ENCODE data around the gene HLCS.
A peak's percentile ranks its signal among the peaks of the same experiment; 100 is the strongest.
"Not testable (repeated sequence)": the region's sequence is repeated elsewhere in the genome, so short reads cannot be mapped to it uniquely, and the experiment has no call there.

The HLCS gene

DNA sequence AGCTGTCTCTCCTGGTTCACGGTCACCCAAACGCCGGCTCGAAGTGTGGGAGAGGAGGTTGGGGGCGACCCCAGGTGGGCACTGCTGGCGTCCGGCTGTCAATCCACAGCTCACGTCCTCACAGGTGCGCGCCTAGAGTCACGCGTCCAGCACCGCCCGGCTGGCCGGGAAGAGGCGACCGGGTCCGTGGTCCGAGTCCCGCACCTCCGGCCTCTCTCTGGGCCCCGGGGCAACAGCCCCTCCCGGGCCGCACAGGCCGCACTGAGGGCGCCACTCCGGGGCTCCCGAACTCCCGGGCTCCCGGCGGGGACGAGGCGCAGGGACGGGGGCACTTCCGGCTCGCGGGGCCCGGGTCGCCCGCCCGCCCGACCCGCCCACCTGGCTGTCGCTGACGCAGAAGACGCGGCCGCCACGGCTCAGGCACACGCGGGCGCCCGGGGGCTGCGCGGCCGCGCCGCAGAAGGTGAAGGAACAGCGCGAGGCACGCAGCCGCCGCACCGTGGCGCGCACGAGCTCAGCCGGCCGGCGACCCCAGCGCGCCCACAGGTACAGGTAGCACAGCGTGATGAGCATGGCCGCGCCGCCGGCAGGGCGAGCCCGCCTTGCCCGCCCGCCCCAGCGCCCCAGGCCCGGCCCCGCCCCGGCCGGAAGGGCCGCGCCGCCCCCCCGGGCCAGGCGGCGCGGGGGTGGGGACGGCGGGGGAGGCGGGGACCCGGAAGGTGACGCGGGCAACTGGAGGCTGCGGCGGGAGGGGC, at the start of gene HLCS:
Gene HLCS (minus strand): TSS at position 604 of the 755 bp plus-strand sequence. CDS start 31 bp downstream, at position 573.
- DNase-seq (ENCODE audit: low read depth): peak; percentile 65

DNA sequence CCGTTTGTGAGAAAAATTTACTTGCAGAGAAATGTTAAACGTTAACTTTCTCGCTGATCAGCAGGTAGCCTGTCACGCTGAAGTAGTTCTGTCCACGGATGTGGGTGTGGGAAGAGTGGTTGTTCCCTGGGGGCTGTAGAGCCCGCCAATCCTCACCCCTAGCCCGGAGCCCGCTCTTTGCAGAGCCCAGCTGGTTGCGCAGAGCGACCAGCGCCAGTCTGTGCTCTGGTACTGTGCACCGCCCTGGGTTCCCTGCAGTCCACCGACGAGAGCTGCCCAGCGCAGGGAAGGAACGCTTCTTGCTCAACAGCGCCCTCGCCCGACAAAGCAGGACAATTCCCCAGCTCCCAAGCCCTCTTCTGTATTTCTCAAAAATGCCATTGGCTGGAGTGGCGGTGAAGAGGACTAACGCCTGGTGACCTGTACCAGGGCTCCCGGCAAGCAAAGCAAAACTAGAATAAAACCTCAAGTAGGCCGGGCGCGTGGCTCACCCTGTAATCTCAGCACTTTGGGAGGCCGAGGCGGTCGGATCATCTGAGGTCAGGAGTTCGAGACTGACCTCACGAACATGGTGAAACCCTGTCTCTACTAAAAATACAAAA, 43.4 kb upstream of the HLCS start:
- DNase-seq (ENCODE audit: low read depth): peak; percentile 63

DNA sequence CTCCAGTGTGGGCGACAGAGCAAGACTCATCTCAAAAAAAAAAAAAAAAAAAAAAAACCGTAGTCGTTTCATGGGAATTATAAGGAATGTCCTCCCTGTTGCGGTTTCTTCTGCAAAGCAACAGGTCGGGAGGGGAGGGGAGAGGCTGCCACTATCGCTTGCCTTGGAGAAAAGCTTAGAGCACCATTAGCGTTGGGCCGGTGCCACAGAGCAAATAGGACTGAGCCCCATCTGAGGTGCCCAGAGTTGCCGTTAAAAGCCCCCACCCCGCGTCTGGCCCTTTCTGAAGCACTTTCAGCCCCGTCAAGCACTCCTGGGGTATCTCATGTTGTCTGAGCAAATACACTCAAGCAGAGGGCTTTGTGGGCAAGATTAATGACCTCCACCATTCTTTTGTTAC, 42.3 kb upstream of the HLCS start:
- DNase-seq (ENCODE audit: low read depth): no peak

DNA sequence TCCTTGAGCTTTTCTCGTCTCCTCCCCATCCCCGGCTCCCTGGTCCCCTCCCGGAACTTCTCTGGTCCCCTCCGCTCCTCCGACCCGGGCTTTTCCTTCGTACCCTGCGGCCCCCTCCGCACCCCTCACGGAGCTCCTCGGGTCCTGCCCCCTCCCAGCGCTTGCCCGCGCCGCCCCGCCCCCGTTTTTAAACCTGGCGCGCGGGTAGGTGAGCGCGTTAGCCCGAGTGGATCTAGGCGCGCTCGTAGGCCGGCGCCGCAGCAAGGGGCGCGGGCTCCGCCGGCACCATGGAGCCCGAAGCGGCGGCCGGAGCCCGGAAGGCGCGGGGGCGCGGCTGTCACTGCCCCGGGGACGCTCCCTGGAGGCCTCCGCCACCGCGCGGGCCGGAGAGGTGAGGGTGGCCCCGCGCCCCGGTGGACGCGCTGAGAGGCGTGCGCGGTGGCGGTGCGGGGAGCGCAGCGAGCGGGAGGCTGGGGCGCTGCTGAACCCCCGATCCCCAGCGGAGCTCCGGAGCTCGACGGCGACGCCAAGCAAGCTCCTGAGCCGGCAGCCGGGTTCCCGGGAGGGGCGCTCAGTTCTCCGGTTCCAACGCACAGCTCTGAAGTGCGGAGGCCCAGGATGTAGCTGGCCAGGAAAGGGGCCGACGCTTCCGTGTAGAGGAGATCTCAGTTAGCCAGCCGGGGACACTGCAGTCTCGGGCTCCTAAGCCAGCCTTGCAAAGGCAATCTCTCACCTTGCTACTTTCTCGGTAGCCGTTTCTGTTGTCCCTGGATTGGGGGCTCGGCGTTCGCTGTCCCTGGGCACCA, 40.2 kb upstream of the HLCS start, which contains the start of gene RIPPLY3:
Gene RIPPLY3 (plus strand): TSS at position 217 of the 806 bp plus-strand sequence. CDS start 71 bp downstream, at position 288.
- no peak for DNase-seq (ENCODE audit: low read depth)

DNA sequence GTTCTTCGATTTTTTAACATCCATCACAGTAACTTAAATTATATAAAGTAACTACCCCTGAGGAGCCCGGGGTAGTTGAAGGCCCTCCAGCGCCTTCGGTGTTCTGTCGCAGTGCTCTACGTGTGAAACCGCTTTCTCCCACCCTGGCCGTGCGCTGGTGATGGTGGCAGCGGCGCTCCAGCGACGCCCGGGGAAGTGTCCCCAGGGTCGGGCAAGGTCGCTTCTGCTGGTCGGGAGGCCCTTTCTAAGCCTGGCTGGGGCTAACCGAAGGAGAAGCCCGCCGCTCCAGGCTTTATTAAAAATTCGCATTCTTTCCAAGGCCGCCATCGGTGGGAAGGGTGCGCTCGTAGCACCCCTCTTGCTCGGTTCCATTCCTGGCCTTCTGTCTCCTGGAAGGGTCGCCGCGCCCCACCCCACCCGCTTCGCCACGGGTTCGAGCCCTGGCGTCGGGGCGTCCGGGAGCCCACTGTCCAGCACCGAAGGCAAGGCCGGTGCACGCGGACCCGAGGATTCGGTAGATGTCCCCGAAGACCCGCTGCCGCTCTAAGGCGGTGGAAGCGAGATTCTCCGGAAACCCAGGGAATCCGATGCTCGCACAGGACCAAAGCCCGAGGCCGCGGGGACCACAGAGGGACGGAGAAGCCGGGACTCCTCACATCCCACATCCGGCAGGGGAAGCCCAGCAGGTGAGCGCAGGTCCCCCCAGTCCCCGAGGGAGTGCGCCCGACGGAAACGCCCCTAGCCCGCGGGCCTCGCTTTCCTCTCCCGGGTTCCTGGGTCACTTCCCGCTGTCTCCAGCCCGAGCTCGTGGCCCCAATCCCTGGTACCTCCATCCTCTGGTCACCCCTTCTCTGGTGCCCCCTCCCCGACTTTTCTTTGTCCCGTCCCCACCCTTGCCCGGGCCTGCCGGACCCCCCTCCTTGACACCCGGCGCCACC, 39.3 kb upstream of the HLCS start:
- DNase-seq (ENCODE audit: low read depth): no peak

DNA sequence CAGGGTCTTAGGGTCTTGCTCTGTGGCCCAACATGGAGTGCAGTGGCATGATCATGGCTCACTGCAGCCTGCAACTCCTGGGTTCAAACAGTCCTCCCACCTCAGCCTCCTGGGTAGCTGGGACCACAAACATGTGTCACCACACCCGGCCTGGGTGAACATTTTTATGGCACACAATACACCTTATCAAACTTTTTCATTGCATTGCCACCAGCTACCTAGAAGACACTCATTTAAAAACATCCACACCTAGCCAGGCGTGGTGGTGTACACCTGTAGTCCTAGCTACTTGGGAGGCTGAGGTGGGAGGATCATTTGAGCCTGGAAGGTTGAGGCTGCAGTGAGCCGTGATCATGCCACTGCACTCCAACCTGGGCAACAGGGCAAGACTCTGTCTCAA, 37.4 kb upstream of the HLCS start:
- not testable (repeated sequence) for DNase-seq (ENCODE audit: low read depth)

DNA sequence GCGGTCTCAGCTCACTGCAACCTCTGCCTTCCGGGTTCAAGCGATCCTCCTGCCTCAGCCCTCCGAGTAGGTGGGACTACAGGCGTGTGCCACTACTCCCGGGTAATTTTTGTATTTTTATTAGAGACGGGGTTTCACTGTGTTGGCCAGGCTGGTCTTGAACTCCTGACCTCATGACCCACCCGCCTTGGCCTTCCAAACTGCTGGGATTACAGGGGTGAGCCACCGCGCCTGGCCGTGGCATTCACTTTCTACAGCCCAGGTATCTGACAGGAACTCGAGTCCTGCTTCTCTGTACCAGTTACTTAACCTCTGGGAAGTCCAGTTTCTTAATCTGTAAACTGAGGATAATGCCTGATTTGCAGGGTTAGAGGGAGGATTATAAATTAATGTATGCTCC, 36.4 kb upstream of the HLCS start:
- not testable (repeated sequence) for DNase-seq (ENCODE audit: low read depth)

DNA sequence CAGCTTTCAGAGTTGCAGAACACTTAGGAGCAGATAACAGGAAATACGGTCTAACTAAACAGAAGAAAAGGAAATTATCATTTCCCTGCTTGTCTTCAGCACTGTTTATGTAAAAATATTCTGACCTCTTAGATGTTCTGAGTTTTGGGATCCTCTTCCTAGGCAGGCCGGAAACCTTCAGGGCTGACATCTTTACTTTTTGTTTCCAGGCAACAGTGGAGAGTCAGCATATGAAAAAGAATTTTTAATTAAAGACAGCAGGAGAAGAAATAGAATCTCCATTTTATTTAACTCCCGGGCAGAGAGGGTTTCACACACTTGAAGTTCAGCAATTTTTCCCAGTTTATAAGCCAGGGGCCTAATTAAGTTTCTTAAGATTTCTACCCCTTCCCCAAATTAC, 35.0 kb upstream of the HLCS start:
- no peak for DNase-seq (ENCODE audit: low read depth)

DNA sequence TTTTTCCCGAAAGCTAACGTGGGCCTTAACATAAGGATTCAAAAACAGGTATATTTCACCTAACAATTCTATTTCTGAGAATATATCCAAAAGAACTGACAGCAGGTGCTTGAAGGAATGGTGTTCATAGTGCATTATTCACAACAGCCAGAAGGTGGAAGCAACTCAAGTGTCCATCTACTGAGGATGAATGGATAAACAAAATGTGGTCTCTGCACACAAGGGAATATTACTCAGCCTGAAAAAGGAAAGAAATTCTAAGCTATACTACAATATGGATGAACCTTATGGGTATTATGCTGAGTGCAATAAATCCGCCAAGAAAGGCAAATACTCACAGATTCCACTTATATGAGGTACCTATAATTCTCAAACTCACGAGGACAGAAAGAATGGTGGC, 33.9 kb upstream of the HLCS start:
- DNase-seq (ENCODE audit: low read depth): no peak

DNA sequence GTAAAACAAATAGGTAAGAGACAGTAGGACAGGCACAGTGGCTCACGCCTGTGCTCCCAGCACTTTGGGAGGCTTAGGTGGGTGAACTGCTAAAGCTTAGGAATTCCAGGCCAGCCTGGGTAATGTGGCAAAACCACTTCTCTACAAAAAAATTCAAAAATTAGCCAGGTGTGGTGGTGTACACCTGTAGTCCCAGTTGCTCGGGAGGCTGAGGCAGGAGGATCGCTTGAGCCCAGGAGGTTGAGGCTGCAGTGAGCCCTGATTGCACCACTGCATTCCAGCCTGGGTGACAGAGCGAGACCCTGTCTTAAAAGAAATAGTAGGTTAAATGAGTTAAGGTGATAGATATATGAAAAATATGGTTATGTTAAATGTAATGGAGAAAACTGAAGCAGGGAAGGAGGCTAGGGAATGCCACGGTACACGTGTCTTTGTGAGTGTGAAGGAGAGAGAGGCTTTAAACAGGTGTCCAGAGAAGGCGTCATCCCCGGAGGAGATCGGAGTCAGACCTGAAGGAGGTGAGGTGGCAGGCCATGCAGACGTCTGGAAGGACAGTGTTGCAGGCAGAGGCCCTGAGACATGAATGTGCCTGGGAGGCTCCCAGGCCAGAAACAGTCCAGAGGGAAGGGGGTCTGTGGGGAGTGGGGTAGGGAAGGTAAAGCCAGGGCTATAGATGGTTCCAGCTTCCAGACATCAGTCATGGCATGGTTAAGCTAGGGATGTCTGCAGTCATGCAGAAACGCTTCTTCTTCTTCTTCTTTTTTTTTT, 32.8 kb upstream of the HLCS start:
- no peak for DNase-seq (ENCODE audit: low read depth)

DNA sequence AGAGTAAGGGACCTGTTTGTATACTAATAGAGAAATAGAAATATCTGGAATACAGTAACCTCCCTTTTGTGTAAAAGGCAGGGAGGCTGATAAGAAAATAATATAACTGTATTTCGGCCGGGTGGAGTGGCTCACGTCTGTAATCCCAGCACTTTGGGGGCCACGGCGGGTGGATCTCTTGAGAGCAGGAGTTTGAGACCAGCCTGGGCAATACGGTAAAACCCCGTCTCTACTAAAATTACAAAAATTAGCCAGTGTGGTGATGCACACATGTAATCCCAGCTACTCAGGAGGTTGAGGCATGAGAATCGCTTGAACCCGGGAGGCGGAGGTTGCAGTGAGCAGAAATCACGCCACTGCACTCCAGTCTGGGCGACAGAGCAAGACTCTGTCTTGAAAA, 28.8 kb upstream of the HLCS start:
- not testable (repeated sequence) for DNase-seq (ENCODE audit: low read depth)

DNA sequence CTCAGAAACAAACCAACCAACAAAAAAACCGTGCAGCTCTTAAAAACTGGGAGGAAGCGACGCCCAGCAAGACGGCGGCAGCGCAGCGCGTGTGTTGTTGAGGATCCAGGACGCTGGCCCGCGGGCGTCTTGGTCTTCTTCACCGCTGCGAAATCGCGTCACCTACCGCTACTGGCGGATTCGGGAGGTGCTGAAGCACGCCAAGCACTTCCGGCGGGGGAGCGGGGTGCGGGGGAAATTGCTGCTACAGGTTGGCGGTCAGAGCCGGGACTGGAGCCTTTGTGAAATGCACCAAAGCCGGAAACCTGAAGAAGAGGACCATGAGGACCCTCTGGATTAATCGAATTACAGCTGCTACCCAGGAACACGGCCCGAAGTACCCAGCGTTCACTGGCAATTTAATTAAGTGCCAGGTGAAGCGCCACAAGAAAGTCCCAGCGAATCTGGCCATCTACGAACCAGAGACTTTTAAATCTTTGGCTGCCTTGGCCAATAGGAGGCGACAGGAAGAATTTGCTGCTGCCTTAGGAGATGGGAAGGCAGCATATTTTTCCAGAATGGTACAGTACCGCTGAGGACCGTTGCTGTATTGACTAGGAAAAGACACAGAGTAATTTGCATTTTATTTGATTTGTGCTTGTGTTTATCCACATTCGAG, 28.2 kb upstream of the HLCS start:
- peak; percentile 20 for DNase-seq (ENCODE audit: low read depth)

DNA sequence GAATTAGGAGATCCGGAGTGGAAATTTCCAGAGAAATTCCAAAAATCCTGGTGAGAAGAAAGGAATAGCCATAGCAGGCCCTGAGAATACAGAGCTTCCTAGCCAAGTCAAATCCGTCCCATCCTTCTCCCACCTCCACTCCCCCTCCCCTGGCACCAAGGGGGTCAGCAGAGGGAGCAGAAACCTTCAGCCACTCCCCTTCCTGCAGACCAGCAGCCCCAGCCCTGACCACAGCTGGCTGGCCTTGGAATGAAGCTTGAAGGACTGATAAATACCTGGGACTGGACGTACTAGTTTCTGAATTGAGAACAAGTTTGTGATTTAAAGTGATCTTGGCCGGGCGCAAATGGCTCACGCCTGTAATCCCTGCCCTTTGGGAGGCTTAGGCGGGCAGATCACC, 26.2 kb upstream of the HLCS start:
- no peak for DNase-seq (ENCODE audit: low read depth)

DNA sequence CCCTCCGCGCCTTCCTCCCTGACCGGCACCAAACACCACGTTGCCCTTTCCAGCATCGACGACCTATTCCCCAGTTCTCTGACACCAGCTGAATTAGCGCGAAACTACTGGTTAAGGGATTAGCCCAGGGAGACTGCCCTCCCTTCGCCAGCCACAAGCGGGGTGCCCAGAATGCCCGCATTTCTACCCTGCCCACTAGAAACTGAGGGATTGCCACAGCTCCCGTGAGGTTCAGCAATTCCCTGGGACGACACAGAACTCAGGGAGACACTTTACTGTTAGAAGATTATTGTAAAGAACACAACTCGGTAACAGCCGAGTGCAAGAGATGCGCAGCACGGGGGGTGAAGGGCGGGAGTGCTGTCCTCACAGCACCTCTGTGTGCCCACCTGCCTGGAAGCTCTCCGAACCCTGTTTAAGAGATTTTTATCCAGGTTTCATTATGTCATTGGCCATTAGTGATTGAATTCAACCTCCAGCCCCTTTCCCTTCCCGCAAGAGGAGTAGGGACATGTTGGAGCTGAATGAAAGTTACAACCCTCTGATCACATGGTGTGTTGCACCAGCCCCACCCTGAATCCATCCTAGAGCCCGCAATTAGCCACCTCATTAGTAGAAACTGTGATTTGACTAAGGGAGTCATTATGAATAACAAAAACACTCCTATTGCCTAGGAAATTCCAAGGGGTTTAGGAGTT, 24.2 kb upstream of the HLCS start:
- DNase-seq (ENCODE audit: low read depth): no peak

DNA sequence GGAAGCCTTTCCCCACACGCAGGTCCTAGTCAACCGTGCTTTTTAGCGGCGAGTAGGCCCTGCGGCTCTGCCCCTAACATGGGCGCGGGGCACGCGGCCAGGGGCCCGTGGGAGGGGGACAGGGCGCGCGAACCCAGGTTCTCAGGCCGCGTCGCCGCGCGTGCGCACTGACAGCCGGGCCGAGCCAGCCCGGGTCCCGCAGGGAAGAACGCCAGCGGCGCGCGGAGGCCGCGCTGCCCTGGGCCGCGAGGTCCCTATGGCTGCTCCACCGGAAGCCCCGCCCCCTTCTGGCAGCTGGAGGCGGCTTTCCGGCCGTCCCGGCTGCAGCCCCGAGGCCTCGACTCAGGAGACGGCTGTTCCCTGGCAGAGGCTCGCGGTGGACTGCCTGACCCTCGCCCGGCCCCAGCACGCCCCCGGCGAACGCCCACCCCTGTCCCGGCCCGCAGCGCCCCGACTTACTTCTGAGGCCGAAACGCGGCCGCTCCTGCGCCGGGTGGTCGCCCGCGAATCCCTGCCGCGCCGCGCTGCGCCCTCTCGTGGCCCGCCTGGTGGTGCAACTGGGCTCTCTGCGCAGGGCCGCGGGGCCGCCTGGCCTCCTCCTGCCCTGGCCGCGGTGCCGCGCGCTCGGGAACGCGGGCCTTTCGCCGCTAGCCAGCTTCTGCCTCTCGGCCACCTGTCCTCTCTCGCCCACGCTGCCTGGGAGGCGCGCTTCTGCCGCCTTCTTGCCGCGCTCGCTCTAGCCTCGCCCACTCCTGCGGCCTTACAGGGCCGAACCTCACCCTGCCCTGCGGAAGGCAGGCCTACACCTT, 23.4 kb upstream of the HLCS start:
- DNase-seq (ENCODE audit: low read depth): peak; percentile 84

DNA sequence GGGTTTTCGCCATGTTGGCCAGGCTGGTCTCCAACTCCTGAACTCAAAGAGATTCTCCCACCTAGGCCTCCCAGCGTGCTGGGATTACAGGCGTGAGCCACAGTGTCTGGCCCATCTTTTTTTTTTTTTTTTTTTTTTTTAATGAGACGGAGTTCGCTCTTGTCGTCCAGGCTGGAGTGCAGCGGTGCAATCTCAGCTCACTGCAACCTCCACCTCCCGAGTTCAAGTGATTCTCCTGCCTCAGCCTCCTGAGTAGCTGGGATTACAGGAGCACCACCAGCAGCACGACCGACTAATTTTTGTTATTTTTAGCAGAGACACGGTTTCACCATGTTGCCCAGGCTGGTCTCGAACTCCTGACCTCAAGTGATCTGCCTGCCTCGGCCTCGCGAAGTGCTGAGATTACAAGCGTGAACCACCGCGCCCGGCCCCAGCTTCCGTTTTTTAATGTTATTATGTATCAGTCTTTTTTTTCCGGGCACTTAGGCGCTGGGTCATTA, 22.8 kb upstream of the HLCS start:
- not testable (repeated sequence) for DNase-seq (ENCODE audit: low read depth)

DNA sequence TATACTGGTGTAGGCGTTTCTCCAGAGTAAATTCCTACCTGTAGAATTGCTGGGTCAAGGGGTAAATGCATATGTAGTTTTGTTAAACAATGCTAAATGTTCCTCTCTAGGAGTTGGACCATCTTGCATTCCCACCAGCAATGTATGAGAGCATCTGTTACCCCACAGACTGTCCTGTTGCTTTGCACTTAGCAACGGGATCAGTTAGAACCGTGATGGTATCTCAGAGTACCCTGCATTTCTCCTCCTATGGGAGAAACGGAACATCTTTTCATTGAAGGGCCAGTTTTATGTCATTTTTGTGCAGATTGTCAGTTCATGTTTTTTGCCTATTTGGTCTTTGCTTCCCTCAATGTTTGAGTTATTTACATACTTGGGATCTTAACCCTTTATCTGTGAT, 22.1 kb upstream of the HLCS start:
- no peak for DNase-seq (ENCODE audit: low read depth)

DNA sequence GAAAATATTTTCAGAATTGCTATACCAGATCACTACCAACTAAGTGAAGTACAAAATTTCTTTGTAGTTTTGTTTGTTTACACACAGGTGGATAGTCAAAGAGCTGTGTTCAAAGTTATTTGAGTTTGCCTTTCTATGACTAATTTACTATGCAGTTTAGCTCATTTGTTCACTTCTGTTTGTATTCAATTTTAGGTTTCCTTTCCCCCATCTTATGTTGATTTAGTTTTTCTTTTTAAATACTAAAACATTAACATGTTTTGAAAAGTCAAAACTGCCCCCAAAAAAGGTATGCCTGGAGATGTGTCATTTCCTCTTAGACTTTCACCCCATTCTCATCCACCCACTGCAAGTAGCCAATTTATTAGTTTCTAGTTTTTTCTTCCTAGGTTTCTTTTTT, 21.4 kb upstream of the HLCS start:
- no peak for DNase-seq (ENCODE audit: low read depth)

All from activated T-helper 9 cell treated with anti-CD3 and anti-CD28 coated beads, Interleukin-2, amount 50 U/mL, for 16 hours (primary cell).